ENCODE data around the gene HBB.

DNA sequence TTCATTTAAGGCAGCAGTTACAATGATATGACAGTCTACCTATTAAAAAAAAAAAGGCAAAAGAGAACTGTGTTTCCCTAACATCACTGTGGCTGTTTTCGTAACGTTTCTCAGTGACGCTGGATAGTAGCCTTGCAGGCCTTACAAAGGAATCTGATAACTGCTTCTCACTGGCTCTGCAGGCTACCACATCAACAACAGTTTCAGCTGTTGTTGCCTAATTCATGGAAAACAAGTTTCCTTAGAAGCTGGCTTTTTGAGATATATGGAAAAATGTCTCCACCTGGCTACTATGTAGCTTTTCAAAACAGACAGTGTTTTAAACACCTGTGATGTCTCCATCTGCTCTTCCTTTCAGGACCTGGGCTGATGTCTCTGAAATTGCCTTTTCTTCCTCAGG, 30.1 kb downstream of the HBB start:
- TF ChIP-seq, protein P1, sequence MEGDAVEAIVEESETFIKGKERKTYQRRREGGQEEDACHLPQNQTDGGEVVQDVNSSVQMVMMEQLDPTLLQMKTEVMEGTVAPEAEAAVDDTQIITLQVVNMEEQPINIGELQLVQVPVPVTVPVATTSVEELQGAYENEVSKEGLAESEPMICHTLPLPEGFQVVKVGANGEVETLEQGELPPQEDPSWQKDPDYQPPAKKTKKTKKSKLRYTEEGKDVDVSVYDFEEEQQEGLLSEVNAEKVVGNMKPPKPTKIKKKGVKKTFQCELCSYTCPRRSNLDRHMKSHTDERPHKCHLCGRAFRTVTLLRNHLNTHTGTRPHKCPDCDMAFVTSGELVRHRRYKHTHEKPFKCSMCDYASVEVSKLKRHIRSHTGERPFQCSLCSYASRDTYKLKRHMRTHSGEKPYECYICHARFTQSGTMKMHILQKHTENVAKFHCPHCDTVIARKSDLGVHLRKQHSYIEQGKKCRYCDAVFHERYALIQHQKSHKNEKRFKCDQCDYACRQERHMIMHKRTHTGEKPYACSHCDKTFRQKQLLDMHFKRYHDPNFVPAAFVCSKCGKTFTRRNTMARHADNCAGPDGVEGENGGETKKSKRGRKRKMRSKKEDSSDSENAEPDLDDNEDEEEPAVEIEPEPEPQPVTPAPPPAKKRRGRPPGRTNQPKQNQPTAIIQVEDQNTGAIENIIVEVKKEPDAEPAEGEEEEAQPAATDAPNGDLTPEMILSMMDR (IDR thresholded peaks at IDR 0.05), result no peak
- TF ChIP-seq CHD4 (IDR thresholded peaks at IDR 0.05; ENCODE audit: borderline replicate concordance) (no peak), RAD21 (conservative IDR thresholded peaks at IDR 0.05 in 1 of 2, IDR thresholded peaks at IDR 0.05 in 1 of 2) (no peak), PBX3 (IDR thresholded peaks at IDR 0.05) (no peak)

Measured in A549 (cell line).